Right lobe of liver (tissue), 6 donors: Measurements from ENCODE around the gene SARNP. TPM values are rescaled to one million over a fixed set of nuclear protein-coding genes. Genes with fewer than 3 reads are reported as not detected.
"Not testable (repeated sequence)": the region's sequence is repeated elsewhere in the genome, so short reads cannot be mapped to it uniquely, and the experiment has no call there.

ENCODE experiments used
- ATAC-seq, 4 donors: fragments of 200-7000 bp; cut with Tn5 transposase; one replicate each; pipeline ENCODE4 v1.9.1; 2020; ENCODE audit warnings: mild to moderate bottlenecking in 4 of 4, moderate library complexity in 4 of 4
- DNase-seq, 3 donors: peaks; one replicate each; pipeline ENCODE4 v3.0.0-alpha.2; 2020
- H3K27ac ChIP-seq, 3 donors: fragments of 200-600 bp; one replicate each; pipeline ENCODE4 v1.8.0; 2022
- H3K27me3 ChIP-seq, 2 donors: fragments of 200-600 bp; one replicate each; pipeline ENCODE4 v1.8.0; 2022
- H3K36me3 ChIP-seq, 4 donors: fragments of 200-600 bp; sonication (generic) in 1 of 4; one replicate each; pipeline versions ENCODE4 v1.5.1 to v1.8.0; 2017 to 2022; ENCODE audit warnings: control low read depth in 1 of 4
- H3K4me1 ChIP-seq, 4 donors: fragments of 200-600 bp; sonication (generic) in 1 of 4; one replicate each; pipeline versions ENCODE4 v1.5.1 to v1.8.0; 2017 to 2022; ENCODE audit warnings: control low read depth in 1 of 4
- H3K4me3 ChIP-seq, 3 donors: fragments of 200-600 bp; one replicate each; pipeline ENCODE4 v1.8.0; 2022
- H3K9me3 ChIP-seq, 4 donors: fragments of 200-600 bp; sonication (generic) in 1 of 4; one replicate each; pipeline versions ENCODE4 v1.5.1 to v1.8.0; 2017 to 2022; ENCODE audit warnings: control low read depth in 1 of 4
- POLR2A ChIP-seq: fragments of 450-650 bp; IDR thresholded peaks from one replicate; pipeline ENCODE4 v1.6.1; 2017; ENCODE audit warnings: antibody characterized with exemption, mild to moderate bottlenecking
- WGBS: methylation state at CpG from one replicate; pipeline ENCODE4 v1.1.6; 2018; ENCODE audit warnings: low coverage, low lambda C conversion rate; ENCODE audit not compliant: insufficient coverage; ENCODE audit errors: missing lambda C conversion rate; 5-methylcytosine and 5-hydroxymethylcytosine counted together
- intact Hi-C, 2 donors: fragments of 100-400 bp; cut with DNase I; formaldehyde crosslinking; loops; one replicate each; pipeline versions ENCODE4 v1.11.2 to v1.14.1; 2022
- long read RNA-seq: library from polyadenylated mRNA; unstranded; transcript quantifications from one replicate; pipeline ENCODE4 v2.0.0, GENCODE V29; 2019
- total RNA-seq, 6 experiments: library from RNA; depleted of rRNA in 2 of 6; stranded (reverse); fragments of >200 nt in 2 of 6; fragmentation: NEBNext Ultra II Directional in 3 of 6; extraction: Animal tissue kit (Norgen Biotek cat#: 25700) in 3 of 6; gene quantifications; one replicate each; pipeline versions ENCODE4 v1.1.0 to v1.2.4, GENCODE V29; 2016 to 2023
- TF ChIP-seq, protein P1 (sequence below), 4 donors: fragments of 200-600 bp in 3 of 4; fragments of 450-650 bp in 1 of 4; IDR thresholded peaks; one replicate each; pipeline versions ENCODE4 v1.5.1 to v1.8.0; 2016 to 2022; ENCODE audit warnings: antibody characterized with exemption in 4 of 4, mild to moderate bottlenecking in 2 of 4
- donor health status: DM: no; HTN: yes; CAD: no.
- donor health status: DM: no; HTN: no; CAD: no.
- donor health status: DM: no; HTN: no; CAD: no.
- donor health status: DM: no; HTN: yes; CAD: no.
- donor health status: DM: no; HTN: yes; CAD: no.

SARNP gene, protein sequence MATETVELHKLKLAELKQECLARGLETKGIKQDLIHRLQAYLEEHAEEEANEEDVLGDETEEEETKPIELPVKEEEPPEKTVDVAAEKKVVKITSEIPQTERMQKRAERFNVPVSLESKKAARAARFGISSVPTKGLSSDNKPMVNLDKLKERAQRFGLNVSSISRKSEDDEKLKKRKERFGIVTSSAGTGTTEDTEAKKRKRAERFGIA
- total RNA-seq: 10 to 100 TPM; 11.3 to 22.3 (median 17.0) TPM
- long read RNA-seq, partial matches to known transcripts: 1 of 3 reads
- long read RNA-seq, other reads (novel, unspliced or antisense): 1 of 3 reads

DNA sequence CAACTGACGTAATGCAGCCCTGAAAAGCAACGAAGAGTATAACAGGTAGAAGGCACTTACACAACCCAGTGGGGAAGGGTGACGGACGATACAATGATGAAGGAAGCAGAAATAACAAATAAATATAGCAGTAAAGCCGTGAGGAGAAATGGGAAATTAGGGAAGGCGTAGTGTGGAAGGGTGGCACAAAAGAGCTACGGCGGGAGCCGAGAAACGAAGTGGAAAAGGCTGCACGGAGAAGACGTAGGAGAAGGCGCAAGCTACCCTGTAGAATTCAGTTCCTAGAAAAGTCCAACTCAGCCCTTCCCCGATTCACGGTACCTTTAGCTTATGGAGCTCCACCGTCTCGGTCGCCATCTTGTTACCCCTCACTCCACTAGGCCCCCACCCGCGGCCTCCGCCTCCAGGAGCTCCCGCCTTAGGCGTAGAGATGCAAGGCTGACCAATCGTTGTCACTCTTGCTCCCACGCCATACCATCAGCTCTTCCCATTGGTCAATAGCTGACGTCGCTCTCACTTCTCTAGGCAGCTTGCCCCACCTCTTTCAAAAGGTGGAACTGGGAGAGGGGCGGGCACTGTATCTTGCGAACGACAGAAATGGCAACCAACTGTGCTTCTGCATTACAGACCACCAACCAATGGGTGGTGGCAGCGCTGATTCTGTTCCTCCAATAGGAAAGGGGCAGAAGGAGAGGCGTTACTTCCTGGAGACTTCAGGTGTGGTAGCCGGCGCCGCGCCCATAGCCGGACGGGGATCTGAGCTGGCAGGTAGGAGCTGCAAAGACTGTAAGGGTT, at the start of gene SARNP, which contains the start of gene ORMDL2:
Gene SARNP (minus strand): TSS at position 380 of the 795 bp plus-strand sequence. CDS start 23 bp downstream, at position 357.
Gene ORMDL2 (plus strand): TSS at position 697 of the 795 bp plus-strand sequence. CDS start 959 bp downstream, outside the sequence.
- intact Hi-C loops: loop anchor here in 1 of 2 donors (10.0 kb wide), 1 partner anchor 117 kb away; the partner anchor contains the start of gene DGKA
- H3K36me3 ChIP-seq: peaks cover 0 to 27% (median 14%) of the 10 kb centered on the region in 4 donors
- H3K27ac ChIP-seq: peak within 1 kb of the TSS; percentile 71 to 87 (median 76)
- H3K4me3 ChIP-seq: peak within 1 kb of the TSS; percentile 58 to 70 (median 69)
- H3K4me1 ChIP-seq: peaks cover 0 to 24% (median 8%) of the 10 kb centered on the region in 4 donors
- TF ChIP-seq, protein P1, sequence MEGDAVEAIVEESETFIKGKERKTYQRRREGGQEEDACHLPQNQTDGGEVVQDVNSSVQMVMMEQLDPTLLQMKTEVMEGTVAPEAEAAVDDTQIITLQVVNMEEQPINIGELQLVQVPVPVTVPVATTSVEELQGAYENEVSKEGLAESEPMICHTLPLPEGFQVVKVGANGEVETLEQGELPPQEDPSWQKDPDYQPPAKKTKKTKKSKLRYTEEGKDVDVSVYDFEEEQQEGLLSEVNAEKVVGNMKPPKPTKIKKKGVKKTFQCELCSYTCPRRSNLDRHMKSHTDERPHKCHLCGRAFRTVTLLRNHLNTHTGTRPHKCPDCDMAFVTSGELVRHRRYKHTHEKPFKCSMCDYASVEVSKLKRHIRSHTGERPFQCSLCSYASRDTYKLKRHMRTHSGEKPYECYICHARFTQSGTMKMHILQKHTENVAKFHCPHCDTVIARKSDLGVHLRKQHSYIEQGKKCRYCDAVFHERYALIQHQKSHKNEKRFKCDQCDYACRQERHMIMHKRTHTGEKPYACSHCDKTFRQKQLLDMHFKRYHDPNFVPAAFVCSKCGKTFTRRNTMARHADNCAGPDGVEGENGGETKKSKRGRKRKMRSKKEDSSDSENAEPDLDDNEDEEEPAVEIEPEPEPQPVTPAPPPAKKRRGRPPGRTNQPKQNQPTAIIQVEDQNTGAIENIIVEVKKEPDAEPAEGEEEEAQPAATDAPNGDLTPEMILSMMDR (IDR thresholded peaks at IDR 0.05): no peak
- peak; percentile 55 for TF ChIP-seq POLR2A
- H3K9me3 ChIP-seq: no peaks in the 10 kb centered on the region
- ATAC-seq (peak; percentile 95 to 99 (median 97)), DNase-seq (peak; percentile 96 to 98 (median 96))
- H3K27me3 ChIP-seq: no peaks in the 10 kb centered on the region
- 0% methylated on average over 29 of the region's 38 CpGs for WGBS

DNA sequence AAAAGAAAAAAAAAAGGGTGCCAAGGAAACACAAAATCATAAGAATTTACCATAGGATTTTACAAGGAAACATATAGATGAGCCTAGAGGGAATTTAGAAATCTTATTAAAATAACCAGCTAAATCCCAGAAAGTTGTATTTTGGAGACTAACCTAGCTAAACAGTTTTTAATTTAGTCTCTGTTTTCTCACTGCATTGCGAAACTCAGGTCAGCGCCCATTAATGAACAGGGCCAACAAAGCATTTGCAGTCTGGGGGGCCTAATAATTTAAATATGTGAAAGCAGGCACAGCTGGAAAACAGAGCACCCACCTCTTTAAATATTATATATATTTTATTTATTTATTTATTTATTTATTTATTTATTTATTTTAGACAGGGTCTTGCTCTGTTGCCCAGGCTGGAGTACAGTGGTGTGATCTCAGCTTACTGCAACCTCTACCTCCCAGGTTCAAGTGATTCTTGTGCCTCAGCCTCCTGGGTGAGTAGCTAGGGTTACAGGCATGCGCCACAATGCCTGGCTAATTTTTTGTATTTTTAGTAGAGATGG, 49.0 kb upstream of the SARNP start:
- H3K4me1 ChIP-seq, H3K36me3 ChIP-seq, H3K9me3 ChIP-seq, ATAC-seq, DNase-seq, H3K4me3 ChIP-seq, H3K27me3 ChIP-seq, intact Hi-C loops, H3K27ac ChIP-seq: not testable (repeated sequence)
- WGBS: 75% methylated on average over 3 of the region's 3 CpGs

DNA sequence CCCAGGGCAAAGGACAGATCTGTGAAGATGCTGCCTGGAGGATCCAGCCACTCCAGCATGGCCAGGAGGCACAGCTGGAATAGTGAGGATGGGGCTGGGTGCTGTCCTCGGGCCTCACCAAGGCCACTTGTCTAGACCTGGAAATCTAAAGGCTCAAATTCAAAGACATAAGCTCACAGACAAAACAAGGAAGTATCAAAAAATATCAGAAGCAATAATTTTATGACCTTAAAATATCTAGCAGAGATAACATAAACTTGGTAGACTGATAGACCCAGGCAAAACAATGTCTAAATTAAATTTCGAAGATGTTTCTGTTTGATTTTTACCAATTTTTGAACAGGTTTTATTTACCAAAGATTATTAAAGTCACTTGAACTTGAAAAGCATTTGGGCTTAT, 47.8 kb upstream of the SARNP start:
- no peaks in the 10 kb centered on the region for H3K9me3 ChIP-seq
- TF ChIP-seq, protein P1 (IDR thresholded peaks at IDR 0.05): no peak
- TF ChIP-seq POLR2A: no peak
- 85% methylated on average over 2 of the region's 2 CpGs for WGBS
- H3K4me3 ChIP-seq: no peak overlapping the region
- intact Hi-C loops: no loop called here
- no peak overlapping the region for H3K27ac ChIP-seq
- H3K27me3 ChIP-seq: no peaks in the 10 kb centered on the region
- ATAC-seq (no peak), DNase-seq (no peak)
- no peaks in the 10 kb centered on the region for H3K4me1 ChIP-seq
- no peaks in the 10 kb centered on the region for H3K36me3 ChIP-seq

DNA sequence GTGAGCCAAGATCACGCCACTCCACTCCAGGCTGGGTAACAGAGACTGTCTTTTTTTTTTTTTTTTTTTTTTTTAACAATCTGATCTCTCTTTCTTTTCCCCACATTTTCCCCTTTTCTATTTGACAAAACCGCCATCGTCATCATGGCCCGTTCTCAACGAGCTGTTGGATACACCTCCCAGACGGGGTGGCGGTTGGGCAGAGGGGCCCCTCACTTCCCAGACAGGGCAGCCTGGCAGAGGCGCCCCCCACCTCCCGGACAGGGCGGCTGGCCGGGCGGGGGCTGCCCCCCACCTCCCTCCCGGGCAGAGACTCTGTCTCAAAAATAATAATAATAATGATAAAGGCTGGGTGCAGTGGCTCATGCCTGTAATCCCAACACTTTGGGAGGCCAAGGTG, 45.4 kb upstream of the SARNP start:
- DNase-seq, intact Hi-C loops, H3K4me1 ChIP-seq, ATAC-seq, H3K4me3 ChIP-seq, H3K9me3 ChIP-seq, H3K36me3 ChIP-seq, H3K27ac ChIP-seq, H3K27me3 ChIP-seq: not testable (repeated sequence)
- 95% methylated on average over 4 of the region's 13 CpGs for WGBS

DNA sequence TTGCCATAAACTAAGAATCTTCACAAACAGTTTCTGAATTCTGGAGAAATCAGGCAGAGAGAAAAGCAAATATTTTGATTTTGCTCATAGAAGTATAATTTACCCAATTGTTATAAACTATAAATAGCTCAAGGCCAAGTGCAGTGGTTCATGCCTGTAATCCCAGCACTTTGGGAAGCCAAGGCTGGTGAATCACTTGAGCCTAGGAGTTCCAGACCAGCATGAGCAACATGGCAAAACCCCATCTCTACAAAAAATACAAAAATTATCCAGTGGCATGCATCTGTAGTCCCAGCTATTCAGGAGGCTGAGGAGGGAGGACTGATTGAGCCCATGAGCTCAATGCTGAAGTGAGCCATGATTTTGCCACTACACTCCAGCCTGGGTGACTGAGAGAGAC, 44.8 kb upstream of the SARNP start:
- Histone ChIP-seq H3K9me3 (no peaks in the 10 kb centered on the region), H3K4me3 (no peak overlapping the region), H3K4me1 (no peaks in the 10 kb centered on the region), H3K27ac (no peak overlapping the region), H3K27me3 (no peaks in the 10 kb centered on the region), H3K36me3 (no peaks in the 10 kb centered on the region)
- TF ChIP-seq, protein P1 (IDR thresholded peaks at IDR 0.05): no peak
- no peak for TF ChIP-seq POLR2A
- DNase-seq (no peak), ATAC-seq (no peak)
- intact Hi-C loops: no loop called here
